HG03442 (cell line): ENCODE results near the gene CEL.
"Not testable (repeated sequence)": the region's sequence is repeated elsewhere in the genome, so short reads cannot be mapped to it uniquely, and the experiment has no call there.

Experiments
- ATAC-seq: cut with Tn5 transposase; IDR thresholded peaks from one replicate; pipeline ENCODE4 v1.9.1; 2021; ENCODE audit warnings: mild to moderate bottlenecking, moderate library complexity; ENCODE audit not compliant: unreplicated experiment

The CEL gene

DNA sequence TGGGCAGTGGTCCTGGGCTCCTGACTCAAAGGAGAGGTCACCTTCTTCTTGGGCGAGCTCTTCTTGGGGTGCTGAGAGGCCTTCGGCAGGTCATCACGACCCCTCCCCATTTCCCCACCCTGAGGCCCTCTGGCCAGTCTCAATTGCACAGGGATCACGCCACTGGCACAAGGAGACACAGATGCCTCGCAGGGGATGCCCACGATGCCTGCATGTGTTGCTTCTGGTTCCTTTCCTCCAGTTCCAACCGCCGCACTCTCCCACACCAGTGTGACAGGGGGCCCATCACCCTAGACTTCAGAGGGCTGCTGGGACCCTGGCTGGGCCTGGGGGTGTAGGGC, 1.3 kb downstream of the CEL start:
- no peak for ATAC-seq

DNA sequence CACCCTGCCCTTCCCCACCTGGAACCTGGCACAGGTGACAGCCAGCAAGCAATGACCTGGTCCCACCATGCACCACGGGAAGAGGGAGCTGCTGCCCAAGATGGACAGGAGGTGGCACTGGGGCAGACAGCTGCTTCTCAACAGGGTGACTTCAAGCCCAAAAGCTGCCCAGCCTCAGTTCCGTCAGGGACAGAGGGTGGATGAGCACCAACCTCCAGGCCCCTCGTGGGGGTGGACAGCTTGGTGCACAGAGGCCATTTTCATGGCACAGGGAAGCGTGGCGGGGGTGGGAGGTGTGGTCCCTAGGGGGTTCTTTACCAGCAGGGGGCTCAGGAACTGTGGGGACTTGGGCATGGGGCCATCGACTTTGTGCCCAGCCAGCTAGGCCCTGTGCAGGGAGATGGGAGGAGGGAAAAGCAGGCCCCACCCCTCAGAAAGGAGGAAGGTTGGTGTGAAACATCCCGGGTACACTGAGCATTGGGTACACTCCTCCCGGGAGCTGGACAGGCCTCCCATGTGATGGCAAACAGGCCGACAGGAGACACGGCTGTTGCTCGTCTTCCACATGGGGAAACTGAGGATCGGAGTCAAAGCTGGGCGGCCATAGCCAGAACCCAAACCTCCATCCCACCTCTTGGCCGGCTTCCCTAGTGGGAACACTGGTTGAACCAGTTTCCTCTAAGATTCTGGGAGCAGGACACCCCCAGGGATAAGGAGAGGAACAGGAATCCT, 1.9 kb downstream of the CEL start:
- no peak for ATAC-seq

DNA sequence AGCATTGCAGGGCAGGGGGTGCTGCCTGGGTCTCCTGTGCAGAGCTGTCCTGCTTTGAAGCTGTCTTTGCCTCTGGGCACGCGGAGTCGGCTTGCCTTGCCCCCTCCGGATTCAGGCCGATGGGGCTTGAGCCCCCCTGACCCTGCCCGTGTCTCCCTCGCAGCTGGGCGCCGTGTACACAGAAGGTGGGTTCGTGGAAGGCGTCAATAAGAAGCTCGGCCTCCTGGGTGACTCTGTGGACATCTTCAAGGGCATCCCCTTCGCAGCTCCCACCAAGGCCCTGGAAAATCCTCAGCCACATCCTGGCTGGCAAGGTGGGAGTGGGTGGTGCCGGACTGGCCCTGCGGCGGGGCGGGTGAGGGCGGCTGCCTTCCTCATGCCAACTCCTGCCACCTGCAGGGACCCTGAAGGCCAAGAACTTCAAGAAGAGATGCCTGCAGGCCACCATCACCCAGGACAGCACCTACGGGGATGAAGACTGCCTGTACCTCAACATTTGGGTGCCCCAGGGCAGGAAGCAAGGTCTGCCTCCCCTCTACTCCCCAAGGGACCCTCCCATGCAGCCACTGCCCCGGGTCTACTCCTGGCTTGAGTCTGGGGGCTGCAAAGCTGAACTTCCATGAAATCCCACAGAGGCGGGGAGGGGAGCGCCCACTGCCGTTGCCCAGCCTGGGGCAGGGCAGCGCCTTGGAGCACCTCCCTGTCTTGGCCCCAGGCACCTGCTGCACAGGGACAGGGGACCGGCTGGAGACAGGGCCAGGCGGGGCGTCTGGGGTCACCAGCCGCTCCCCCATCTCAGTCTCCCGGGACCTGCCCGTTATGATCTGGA, 2.7 kb downstream of the CEL start:
- no peak for ATAC-seq

DNA sequence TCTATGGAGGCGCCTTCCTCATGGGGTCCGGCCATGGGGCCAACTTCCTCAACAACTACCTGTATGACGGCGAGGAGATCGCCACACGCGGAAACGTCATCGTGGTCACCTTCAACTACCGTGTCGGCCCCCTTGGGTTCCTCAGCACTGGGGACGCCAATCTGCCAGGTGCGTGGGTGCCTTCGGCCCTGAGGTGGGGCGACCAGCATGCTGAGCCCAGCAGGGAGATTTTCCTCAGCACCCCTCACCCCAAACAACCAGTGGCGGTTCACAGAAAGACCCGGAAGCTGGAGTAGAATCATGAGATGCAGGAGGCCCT, 3.2 kb downstream of the CEL start:
- no peak for ATAC-seq

DNA sequence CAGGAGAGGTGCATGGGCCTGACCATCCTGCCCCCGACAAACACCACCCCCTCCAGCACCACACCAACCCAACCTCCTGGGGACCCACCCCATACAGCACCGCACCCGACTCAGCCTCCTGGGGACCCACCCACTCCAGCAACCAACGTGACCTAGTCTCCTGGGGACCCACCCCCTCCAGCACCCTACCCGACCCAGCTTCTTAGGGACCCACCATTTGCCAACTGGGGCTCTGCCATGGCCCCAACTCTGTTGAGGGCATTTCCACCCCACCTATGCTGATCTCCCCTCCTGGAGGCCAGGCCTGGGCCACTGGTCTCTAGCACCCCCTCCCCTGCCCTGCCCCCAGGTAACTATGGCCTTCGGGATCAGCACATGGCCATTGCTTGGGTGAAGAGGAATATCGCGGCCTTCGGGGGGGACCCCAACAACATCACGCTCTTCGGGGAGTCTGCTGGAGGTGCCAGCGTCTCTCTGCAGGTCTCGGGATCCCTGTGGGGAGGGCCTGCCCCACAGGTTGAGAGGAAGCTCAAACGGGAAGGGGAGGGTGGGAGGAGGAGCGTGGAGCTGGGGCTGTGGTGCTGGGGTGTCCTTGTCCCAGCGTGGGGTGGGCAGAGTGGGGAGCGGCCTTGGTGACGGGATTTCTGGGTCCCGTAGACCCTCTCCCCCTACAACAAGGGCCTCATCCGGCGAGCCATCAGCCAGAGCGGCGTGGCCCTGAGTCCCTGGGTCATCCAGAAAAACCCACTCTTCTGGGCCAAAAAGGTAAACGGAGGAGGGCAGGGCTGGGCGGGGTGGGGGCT, 4.6 kb downstream of the CEL start:
- ATAC-seq: no peak

DNA sequence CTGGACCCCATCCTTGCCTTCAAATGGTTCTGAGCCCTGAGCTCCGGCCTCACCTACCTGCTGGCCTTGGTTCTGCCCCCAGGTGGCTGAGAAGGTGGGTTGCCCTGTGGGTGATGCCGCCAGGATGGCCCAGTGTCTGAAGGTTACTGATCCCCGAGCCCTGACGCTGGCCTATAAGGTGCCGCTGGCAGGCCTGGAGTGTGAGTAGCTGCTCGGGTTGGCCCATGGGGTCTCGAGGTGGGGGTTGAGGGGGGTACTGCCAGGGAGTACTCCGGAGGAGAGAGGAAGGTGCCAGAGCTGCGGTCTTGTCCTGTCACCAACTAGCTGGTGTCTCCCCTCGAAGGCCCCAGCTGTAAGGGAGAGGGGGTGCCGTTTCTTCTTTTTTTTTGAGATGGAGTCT, 5.2 kb downstream of the CEL start:
- ATAC-seq: no peak

DNA sequence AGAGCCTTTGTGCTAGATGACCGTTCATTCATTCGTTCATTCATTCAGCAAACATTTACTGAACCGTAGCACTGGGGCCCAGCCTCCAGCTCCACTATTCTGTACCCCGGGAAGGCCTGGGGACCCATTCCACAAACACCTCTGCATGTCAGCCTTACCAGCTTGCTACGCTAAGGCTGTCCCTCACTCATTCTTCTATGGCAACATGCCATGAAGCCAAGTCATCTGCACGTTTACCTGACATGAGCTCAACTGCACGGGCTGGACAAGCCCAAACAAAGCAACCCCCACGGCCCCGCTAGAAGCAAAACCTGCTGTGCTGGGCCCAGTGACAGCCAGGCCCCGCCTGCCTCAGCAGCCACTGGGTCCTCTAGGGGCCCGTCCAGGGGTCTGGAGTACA, 6.0 kb downstream of the CEL start:
- no peak for ATAC-seq

DNA sequence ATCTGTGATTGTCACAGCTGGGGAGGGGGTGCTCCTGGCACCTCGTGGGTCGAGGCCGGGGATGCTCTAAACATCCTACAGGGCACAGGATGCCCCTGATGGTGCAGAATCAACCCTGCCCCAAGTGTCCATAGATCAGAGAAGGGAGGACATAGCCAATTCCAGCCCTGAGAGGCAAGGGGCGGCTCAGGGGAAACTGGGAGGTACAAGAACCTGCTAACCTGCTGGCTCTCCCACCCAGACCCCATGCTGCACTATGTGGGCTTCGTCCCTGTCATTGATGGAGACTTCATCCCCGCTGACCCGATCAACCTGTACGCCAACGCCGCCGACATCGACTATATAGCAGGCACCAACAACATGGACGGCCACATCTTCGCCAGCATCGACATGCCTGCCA, 6.7 kb downstream of the CEL start:
- not testable (repeated sequence) for ATAC-seq

DNA sequence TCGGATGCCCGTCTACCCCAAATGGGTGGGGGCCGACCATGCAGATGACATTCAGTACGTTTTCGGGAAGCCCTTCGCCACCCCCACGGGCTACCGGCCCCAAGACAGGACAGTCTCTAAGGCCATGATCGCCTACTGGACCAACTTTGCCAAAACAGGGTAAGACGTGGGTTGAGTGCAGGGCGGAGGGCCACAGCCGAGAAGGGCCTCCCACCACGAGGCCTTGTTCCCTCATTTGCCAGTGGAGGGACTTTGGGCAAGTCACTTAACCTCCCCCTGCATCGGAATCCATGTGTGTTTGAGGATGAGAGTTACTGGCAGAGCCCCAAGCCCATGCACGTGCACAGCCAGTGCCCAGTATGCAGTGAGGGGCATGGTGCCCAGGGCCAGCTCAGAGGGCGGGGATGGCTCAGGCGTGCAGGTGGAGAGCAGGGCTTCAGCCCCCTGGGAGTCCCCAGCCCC, 8.8 kb downstream of the CEL start:
- not testable (repeated sequence) for ATAC-seq

DNA sequence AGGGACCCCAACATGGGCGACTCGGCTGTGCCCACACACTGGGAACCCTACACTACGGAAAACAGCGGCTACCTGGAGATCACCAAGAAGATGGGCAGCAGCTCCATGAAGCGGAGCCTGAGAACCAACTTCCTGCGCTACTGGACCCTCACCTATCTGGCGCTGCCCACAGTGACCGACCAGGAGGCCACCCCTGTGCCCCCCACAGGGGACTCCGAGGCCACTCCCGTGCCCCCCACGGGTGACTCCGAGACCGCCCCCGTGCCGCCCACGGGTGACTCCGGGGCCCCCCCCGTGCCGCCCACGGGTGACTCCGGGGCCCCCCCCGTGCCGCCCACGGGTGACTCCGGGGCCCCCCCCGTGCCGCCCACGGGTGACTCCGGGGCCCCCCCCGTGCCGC, 9.2 kb downstream of the CEL start:
- ATAC-seq: not testable (repeated sequence)

DNA sequence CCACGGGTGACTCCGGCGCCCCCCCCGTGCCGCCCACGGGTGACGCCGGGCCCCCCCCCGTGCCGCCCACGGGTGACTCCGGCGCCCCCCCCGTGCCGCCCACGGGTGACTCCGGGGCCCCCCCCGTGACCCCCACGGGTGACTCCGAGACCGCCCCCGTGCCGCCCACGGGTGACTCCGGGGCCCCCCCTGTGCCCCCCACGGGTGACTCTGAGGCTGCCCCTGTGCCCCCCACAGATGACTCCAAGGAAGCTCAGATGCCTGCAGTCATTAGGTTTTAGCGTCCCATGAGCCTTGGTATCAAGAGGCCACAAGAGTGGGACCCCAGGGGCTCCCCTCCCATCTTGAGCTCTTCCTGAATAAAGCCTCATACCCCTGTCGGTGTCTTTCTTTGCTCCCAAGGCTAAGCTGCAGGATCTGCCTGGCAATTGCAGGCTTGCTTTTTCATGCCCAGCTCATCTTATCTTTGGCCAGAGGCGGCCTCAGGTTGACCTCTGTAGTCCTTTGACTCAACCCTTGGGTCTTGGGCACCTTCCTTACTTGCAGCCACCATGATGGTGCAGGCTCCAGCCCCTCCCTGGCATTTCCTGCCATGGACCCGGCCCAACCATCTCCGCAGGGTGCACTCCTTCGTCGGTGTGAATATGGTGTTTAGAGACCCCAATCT, 9.8 kb downstream of the CEL start:
- no peak for ATAC-seq

DNA sequence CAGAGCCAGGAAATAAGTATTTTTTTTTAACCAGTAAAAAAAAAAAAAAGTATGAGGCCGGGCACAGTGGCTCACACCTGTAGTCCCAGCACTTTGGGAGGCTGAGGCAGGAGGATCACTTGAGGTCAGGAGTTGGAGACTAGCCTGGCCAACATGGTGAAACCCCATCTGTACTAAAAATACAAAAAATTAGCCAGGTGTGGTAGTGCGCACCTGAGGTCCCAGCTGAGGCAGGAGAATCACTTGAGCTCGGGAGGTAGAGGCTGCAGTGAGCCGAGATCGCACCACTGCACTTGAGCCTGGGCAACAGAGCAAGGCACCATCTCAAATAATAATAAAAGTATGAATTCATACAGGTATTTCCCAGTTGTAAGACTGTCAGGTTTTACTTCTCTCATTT, 10.4 kb downstream of the CEL start:
- ATAC-seq: not testable (repeated sequence)

DNA sequence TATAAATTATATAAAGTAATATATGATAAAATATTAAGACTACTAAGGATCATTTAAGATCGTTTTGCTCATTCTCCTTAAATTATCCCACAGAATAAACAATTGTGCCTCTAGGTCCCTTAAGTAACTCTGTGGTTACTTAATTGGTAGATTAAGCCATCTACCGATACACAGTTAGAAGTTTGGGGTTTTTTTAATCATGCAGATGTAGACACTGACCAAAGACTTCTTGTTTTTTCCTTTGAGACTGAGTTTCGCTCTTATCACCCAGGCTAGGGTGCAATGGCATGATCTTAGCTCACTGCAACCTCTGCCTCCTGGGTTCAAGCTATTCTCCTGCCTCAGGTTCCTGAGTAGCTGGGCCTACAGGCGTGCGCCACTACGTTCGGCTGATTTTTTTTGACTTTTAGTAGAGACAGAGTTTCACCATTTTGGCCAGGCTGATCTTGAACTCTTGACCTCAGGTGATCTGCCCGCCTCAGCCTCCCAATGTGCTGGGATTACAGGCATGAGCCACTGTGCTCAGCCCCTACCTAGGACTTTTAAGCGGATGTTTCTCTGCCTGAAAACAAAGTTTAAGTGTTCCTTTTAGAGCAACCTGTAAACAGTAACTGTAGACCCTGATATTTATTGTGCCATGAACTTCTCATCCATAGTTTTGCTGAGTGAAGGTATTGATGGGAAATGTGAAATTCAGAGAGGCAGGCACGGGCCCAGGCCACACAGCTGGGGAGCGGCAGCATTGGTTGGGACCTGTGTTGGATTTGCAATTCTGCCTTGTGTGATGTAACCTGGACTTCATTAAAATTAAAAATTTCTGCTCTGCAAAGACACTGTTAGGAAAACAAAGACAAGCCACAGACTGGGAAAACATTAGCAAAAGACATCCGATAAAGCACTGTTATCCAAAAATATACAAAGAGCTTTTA, 11.6 kb downstream of the CEL start:
- ATAC-seq: no peak

DNA sequence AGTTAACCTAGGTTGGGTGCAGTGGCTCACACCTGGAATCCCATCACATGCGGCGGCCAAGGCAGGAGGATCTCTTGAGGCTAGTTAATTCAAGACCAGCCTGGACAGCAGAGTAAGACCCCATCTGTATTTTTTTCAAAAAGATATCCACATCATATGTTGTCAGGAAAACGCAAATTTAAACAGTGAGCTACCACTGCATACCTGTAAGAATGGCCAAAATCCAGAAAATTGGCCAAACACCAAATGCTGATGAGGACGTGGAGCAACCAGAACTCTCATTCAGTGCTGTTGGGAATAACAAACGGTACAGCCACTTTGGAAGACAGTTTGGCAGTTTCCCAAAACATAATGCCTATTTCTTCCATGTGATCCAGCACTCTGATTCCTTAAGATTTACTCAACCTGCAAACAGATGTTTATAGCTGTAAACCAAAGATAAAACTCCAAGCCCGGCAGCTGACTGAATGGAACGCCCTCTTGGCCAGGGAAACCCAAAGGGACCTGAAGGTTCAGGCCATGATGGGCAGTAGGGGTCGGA, 12.4 kb downstream of the CEL start:
- no peak for ATAC-seq

DNA sequence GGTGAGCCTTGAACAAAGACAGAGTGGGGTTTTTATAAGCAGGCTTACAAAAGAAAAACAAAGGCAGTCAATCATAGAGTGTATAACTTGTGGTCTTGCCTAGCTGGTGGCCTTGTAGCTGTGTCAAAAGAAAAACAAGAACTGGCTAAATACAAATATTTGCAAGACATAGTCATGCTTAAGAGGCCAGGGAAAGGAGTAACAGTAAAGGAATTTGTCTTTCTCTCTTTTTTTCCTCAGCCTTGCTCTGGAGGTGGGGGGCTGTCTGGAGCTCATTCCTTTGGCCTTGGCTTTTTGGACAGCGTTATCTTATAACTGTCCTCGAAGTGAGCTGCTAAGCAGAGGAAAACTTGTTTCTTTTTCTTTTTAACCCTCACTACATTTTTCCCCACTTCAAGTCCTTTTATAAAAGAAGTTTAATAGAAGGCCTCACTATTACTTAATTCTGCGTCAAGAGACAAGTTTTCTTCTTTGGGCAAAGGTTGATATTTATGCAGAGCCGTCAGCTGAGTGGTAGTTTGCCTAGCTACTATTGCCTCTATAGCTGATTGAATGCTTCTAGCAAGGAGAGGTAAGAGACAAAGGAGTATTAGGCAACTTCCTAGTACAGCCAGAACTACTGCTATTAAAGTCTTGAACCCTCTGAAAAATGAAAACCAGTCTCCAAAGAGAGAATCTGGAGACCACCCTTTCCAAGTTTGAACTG, 14.3 kb downstream of the CEL start:
- no peak for ATAC-seq

DNA sequence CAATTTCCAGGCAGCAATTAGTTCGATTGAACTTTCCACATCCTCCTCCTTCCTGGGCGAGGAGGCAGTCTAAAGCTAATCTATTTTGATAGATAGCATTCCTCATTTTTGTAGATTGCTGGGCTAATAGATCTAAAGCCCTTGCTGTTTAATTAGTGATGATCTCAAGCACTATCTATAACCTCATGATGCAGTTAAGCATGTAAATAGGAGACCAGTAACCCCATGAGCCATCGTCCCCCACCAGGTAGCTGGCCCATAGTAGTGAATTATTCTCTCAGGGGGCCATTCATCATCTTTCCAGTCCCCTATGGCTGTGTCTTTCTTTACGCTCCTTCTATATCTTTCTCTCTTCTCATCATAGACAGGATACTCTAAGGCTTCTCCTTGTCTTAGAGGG, 14.9 kb downstream of the CEL start:
- no peak for ATAC-seq

DNA sequence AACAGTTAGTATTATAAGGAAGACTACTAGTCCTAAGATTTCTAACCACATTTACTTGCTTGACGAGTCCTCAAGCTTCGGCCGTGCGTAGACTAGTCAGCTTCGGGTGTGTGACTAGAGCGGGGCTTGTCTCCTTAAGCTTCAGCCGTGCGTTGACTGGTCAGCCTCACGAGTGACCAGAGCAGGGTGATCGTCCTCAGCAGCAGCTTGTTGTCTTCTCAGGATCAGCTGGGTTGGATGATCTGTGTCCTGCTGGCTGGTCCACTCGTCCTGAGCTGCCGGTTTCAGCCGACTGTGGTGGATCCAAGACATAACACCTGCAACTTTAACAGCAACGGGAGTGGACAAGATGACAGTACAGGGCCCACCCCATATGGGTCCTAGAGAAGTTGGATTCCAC, 16.7 kb downstream of the CEL start:
- ATAC-seq: no peak

DNA sequence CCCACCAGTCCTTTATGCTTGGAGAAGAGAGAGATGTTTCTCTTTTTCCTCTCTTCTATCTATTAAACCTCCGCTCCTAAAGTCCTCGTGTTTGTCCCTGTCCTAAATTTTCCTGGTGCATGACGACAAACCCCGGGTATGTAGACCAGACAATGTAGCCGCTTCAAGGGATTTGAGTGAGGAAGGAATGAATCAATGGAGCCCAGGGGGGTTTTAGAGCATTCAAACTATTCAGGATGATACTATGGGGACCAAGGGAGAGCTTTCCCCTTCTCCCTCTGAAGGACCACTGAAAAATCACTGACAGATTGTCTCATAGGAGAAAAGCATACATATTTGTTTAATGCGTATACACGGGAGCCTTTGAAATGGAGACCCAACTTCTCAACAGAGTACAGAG, 18.4 kb downstream of the CEL start:
- ATAC-seq: no peak
